HCT116 (cell line): ENCODE measurements around the gene S100A2. TPM values are rescaled to one million over a fixed set of nuclear protein-coding genes. Genes with fewer than 3 reads are reported as not detected.
A peak's percentile ranks its signal among the peaks of the same experiment; 100 is the strongest.

ENCODE experiments used
- ATAC-seq: fragments of 200-7000 bp; cut with Tn5 transposase; 2 replicates; pipeline ENCODE4 v1.9.1; 2020; ENCODE audit warnings: mild to moderate bottlenecking, moderate library complexity
- BruUV-seq: library from RNA; stranded (reverse); fragments of 400-500 nt; replicated peaks from 2 replicates; lab custom pipeline; 2021; lab: Mats Ljungman, UMichigan
- CTCF ChIA-PET: fragments of 300-600 bp; sonication (Branson Sonifier 250); formaldehyde crosslinking; loops from one replicate; lab custom pipeline; 2021; ENCODE audit warnings: antibody characterized with exemption; lab: Charles Lee
- POLR2A ChIA-PET: fragments of 300-600, 350-600 bp; sonication (Branson Sonifier 250); formaldehyde crosslinking; loops from one replicate; lab custom pipeline; 2021; ENCODE audit warnings: antibody characterized with exemption; lab: Charles Lee
- RAD21 ChIA-PET, 2 experiments: fragments of 300-600 bp; sonication (Branson Sonifier 250); formaldehyde crosslinking; loops; one replicate each; lab custom pipeline; 2023; ENCODE audit warnings: low total read pairs in 2 of 2; ENCODE audit not compliant: uncharacterized antibody in 2 of 2, unreplicated experiment in 2 of 2, low non-redundant PET in 1 of 2; lab: Charles Lee
- DNase-seq: peaks from one replicate; pipeline ENCODE4 v3.0.0-alpha.2; 2010; ENCODE audit warnings: low read depth, low spot score
- H2AFZ ChIP-seq: fragments of 200-600 bp; shearing (Covaris generic), sonication (generic); 2 replicates; pipeline ENCODE4 v1.6.1; 2017; ENCODE audit warnings: low read depth, mixed run types, mixed read lengths, antibody characterized with exemption, low read length; ENCODE audit not compliant: poor library complexity, severe bottlenecking
- H3K27ac ChIP-seq: 2 replicates; pipeline ENCODE4 v1.5.1; 2012; ENCODE audit warnings: low read depth, low read length
- H3K27me3 ChIP-seq: fragments of 200-600 bp; sonication (generic); 2 replicates; pipeline ENCODE4 v1.6.1; 2016; ENCODE audit warnings: mixed run types, low read length, mixed read lengths; ENCODE audit not compliant: insufficient read depth
- H3K36me3 ChIP-seq, 2 experiments: fragments of 200-500 bp in 1 of 2; fragments of 200-600 bp in 1 of 2; sonication (Bioruptor generic) in 1 of 2; sonication (generic) in 1 of 2; 2 replicates each; pipeline versions ENCODE4 v1.5.1 to v1.6.1; 2014 to 2016; ENCODE audit warnings: low read length in 2 of 2, inconsistent platforms in 1 of 2, mixed read lengths in 1 of 2, mixed run types in 1 of 2; ENCODE audit not compliant: insufficient read depth in 2 of 2, control insufficient read depth in 1 of 2
- H3K4me1 ChIP-seq, 2 experiments: fragments of 200-600 bp in 1 of 2; sonication (generic) in 1 of 2; 2 replicates each; pipeline versions ENCODE4 v1.5.1 to v1.6.1; 2012 to 2017; ENCODE audit warnings: low read length in 2 of 2, inconsistent platforms in 1 of 2, mild to moderate bottlenecking in 1 of 2, mixed read lengths in 1 of 2, mixed run types in 1 of 2, moderate library complexity in 1 of 2; ENCODE audit not compliant: insufficient read depth in 2 of 2, control insufficient read depth in 1 of 2
- H3K4me2 ChIP-seq: fragments of 200-600 bp; sonication (generic); 2 replicates; pipeline ENCODE4 v1.6.1; 2017; ENCODE audit warnings: mixed run types, low read length, mixed read lengths
- H3K4me3 ChIP-seq, 2 experiments: fragments of 200-600 bp in 1 of 2; sonication (generic) in 1 of 2; replicated peaks in 1 of 2; 2 replicates each; pipeline ENCODE4 v1.5.1; 2011 to 2016; ENCODE audit warnings: low read length in 2 of 2, control low read depth in 1 of 2, low read depth in 1 of 2, mild to moderate bottlenecking in 1 of 2, mixed read lengths in 1 of 2, mixed run types in 1 of 2
- H3K79me2 ChIP-seq: fragments of 200-600 bp; sonication (generic); 2 replicates; pipeline ENCODE4 v1.6.1; 2017; ENCODE audit warnings: mild to moderate bottlenecking, mixed run types, low read length, moderate library complexity, mixed read lengths; ENCODE audit not compliant: insufficient read depth
- H3K9ac ChIP-seq: fragments of 200-600 bp; sonication (generic); 2 replicates; pipeline ENCODE4 v1.6.1; 2016; ENCODE audit warnings: low read length, mixed read lengths
- H3K9me2 ChIP-seq: fragments of 200-600 bp; sonication (generic), shearing (Covaris generic); 2 replicates; pipeline ENCODE4 v1.6.1; 2017; ENCODE audit warnings: mixed run types, mild to moderate bottlenecking, moderate library complexity; ENCODE audit not compliant: insufficient read depth
- H3K9me3 ChIP-seq, 2 experiments: fragments of 200-500 bp in 1 of 2; fragments of 200-600 bp in 1 of 2; sonication (Bioruptor generic) in 1 of 2; sonication (generic) in 1 of 2; 2 replicates each; pipeline ENCODE4 v1.6.1; 2014 to 2017; ENCODE audit warnings: low read length in 2 of 2, mixed read lengths in 2 of 2, inconsistent platforms in 1 of 2, low read depth in 1 of 2, mild to moderate bottlenecking in 1 of 2, mixed run types in 1 of 2, moderate library complexity in 1 of 2; ENCODE audit not compliant: control insufficient read depth in 1 of 2, insufficient read depth in 1 of 2
- H4K20me1 ChIP-seq: fragments of 200-600 bp; sonication (generic), shearing (Covaris generic); 2 replicates; pipeline ENCODE4 v1.6.1; 2017; ENCODE audit warnings: mixed run types, mild to moderate bottlenecking, moderate library complexity; ENCODE audit not compliant: insufficient read depth
- CBX3 ChIP-seq: IDR thresholded peaks from 2 replicates; pipeline ENCODE4 v1.6.1; 2012; ENCODE audit warnings: low read depth
- EZH2phosphoT487 ChIP-seq: fragments of 200-600 bp; IDR thresholded peaks from 2 replicates; pipeline ENCODE4 v1.6.1; 2018; ENCODE audit warnings: antibody characterized with exemption, borderline replicate concordance
- SIN3A ChIP-seq: IDR thresholded peaks from 2 replicates; pipeline ENCODE4 v1.6.1; 2012; ENCODE audit warnings: low read depth
- SP1 ChIP-seq: IDR thresholded peaks from 2 replicates; pipeline ENCODE4 v1.6.1; 2012; ENCODE audit warnings: low read depth
- TCF7L2 ChIP-seq: IDR thresholded peaks from 2 replicates; pipeline ENCODE4 v1.7.0; 2011; ENCODE audit warnings: borderline replicate concordance, inconsistent platforms; ENCODE audit not compliant: insufficient read depth, insufficient read length; ENCODE audit errors: extremely low read depth
- intact Hi-C: fragments of 100-400 bp; cut with micrococcal nuclease; formaldehyde crosslinking; loops from 2 replicates; pipeline ENCODE4 v1.10.0; 2022
- total RNA-seq: library from RNA; stranded (reverse); gene quantifications from one replicate; pipeline ENCODE4 v1.2.1, GENCODE V29; 2021; ENCODE audit not compliant: unreplicated experiment
- TF ChIP-seq, protein P1 (sequence below): IDR thresholded peaks from 2 replicates; pipeline ENCODE4 v1.6.1; 2011; ENCODE audit warnings: mild to moderate bottlenecking, low read length, moderate library complexity; ENCODE audit not compliant: insufficient replicate concordance; ENCODE audit errors: extremely low read depth
- TF ChIP-seq, protein P2 (sequence below): IDR thresholded peaks from 2 replicates; pipeline ENCODE4 v1.6.1; 2012
- TF ChIP-seq, protein P3 (sequence below), 3 experiments: fragments of 200-600 bp in 1 of 3; sonication (generic) in 1 of 3; IDR thresholded peaks in 2 of 3; conservative IDR thresholded peaks in 1 of 3; 2 replicates each; pipeline ENCODE4 v1.5.1; 2012 to 2017; ENCODE audit warnings: low read depth in 2 of 3, low read length in 2 of 3, antibody characterized with exemption in 1 of 3, borderline replicate concordance in 1 of 3, control low read depth in 1 of 3, mild to moderate bottlenecking in 1 of 3, mixed read lengths in 1 of 3, mixed run types in 1 of 3, moderate library complexity in 1 of 3; ENCODE audit not compliant: insufficient read depth in 1 of 3

S100A2 gene
- total RNA-seq, 1 experiment from 2014 or later = 24.8 TPM

DNA sequence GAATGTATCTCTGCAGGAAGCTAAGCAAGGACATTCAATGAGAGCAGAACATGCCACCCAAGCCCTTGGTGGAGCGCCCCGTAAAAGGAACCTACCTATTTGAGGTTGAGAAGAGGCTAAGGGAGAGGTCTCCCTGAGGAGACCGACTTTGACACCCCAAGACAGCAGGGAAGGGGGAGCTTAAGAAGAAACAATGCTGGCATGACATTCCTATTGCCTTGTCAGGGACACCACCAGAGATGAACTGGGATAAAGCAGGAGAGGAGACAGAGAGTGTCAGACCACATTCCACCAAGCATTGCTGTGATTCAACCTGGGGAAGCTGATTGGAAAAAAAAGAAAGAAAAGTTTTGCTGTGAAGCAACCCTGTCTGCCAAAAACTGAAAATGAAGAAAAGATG lies 13.3 kb upstream of the S100A2 start (continued):
- TF ChIP-seq, protein P1, sequence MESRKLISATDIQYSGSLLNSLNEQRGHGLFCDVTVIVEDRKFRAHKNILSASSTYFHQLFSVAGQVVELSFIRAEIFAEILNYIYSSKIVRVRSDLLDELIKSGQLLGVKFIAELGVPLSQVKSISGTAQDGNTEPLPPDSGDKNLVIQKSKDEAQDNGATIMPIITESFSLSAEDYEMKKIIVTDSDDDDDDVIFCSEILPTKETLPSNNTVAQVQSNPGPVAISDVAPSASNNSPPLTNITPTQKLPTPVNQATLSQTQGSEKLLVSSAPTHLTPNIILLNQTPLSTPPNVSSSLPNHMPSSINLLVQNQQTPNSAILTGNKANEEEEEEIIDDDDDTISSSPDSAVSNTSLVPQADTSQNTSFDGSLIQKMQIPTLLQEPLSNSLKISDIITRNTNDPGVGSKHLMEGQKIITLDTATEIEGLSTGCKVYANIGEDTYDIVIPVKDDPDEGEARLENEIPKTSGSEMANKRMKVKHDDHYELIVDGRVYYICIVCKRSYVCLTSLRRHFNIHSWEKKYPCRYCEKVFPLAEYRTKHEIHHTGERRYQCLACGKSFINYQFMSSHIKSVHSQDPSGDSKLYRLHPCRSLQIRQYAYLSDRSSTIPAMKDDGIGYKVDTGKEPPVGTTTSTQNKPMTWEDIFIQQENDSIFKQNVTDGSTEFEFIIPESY = no peak
- TF ChIP-seq, all 23 proteins: peak for 0

DNA sequence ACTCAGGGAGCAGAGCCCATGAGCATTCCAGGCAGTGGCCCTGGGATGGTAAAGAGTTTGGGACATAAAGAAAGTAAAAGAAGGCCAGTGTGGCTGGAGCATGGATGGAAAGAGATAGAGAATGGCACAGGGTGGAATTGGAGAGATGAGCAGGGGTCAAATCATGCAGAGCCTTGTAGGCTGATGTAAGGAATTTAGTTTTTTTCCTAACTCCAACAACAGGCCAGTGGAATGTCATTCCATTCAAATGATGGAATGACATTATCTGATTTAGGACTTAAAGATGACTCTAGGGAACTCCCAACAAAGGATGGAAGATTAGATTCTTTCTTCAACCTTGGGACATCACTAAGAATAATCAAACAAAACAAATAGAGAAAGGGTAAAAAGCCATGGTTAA lies 12.8 kb upstream of the S100A2 start:
- CTCF ChIA-PET = interaction anchor here (1.1 to 2.2 kb wide), 2 partner anchors 10 to 26 kb away, joined by 3 to 8 read pairs; no protein-coding TSS in a partner anchor
- RAD21 ChIA-PET = no interaction called here
- no peaks in the 10 kb centered on the region for H3K79me2 ChIP-seq
- DNase-seq = no peak
- no peaks in the 10 kb centered on the region for H3K36me3 ChIP-seq
- intact Hi-C loops = no loop called here
- no peaks in the 10 kb centered on the region for H3K27me3 ChIP-seq
- 0 out of 2 replicates have a peak overlapping the region, but pooled peaks have one; percentile 6 for H3K4me2 ChIP-seq
- POLR2A ChIA-PET = interaction anchor here (1.0 to 1.1 kb wide), 2 partner anchors 12 to 49 kb away, joined by 3 to 4 read pairs; partner anchors contain the start of gene S100A13
- H2AFZ ChIP-seq = no peak overlapping the region
- no TSS peak for BruUV-seq
- no peak overlapping the region for H3K4me3 ChIP-seq
- no peaks in the 10 kb centered on the region for H3K9me2 ChIP-seq
- ATAC-seq = no peak
- no peaks in the 10 kb centered on the region for H3K9me3 ChIP-seq
- TF ChIP-seq, protein P2, sequence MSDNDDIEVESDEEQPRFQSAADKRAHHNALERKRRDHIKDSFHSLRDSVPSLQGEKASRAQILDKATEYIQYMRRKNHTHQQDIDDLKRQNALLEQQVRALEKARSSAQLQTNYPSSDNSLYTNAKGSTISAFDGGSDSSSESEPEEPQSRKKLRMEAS = no peak
- no peak for TF ChIP-seq TCF7L2
- no peak for TF ChIP-seq CBX3
- TF ChIP-seq, protein P3, sequence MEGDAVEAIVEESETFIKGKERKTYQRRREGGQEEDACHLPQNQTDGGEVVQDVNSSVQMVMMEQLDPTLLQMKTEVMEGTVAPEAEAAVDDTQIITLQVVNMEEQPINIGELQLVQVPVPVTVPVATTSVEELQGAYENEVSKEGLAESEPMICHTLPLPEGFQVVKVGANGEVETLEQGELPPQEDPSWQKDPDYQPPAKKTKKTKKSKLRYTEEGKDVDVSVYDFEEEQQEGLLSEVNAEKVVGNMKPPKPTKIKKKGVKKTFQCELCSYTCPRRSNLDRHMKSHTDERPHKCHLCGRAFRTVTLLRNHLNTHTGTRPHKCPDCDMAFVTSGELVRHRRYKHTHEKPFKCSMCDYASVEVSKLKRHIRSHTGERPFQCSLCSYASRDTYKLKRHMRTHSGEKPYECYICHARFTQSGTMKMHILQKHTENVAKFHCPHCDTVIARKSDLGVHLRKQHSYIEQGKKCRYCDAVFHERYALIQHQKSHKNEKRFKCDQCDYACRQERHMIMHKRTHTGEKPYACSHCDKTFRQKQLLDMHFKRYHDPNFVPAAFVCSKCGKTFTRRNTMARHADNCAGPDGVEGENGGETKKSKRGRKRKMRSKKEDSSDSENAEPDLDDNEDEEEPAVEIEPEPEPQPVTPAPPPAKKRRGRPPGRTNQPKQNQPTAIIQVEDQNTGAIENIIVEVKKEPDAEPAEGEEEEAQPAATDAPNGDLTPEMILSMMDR (IDR thresholded peaks at IDR 0.05 in 2 of 3, conservative IDR thresholded peaks at IDR 0.05 in 1 of 3; ENCODE audit: borderline replicate concordance in 1 of 3, insufficient read depth in 1 of 3, low read depth in 2 of 3, low read length in 2 of 3) = no peak
- TF ChIP-seq SP1 = no peak
- TF ChIP-seq SIN3A = no peak
- no peak for TF ChIP-seq EZH2phosphoT487
- no peaks in the 10 kb centered on the region for H4K20me1 ChIP-seq
- H3K4me1 ChIP-seq = peaks cover 4 to 24% of the 10 kb centered on the region in 2 experiments; a peak in 3 of 4 replicates
- no peak overlapping the region for H3K9ac ChIP-seq
- no peak overlapping the region for H3K27ac ChIP-seq
